SW 1271 (cell line): ENCODE measurements around the gene GSTM2.
A peak's percentile ranks its signal among the peaks of the same experiment; 100 is the strongest.
"Not testable (repeated sequence)": the region's sequence is repeated elsewhere in the genome, so short reads cannot be mapped to it uniquely, and the experiment has no call there.

ENCODE experiments used
- DNase-seq, 2 experiments: peaks; one replicate each; lab custom pipeline; 2025; lab: John Stamatoyannopoulos, UW

The GSTM2 gene

GRCh38 chr1:109644670-109645069 lies 23.2 kb upstream of the GSTM2 start:
- DNase-seq: no peak

- no peak for DNase-seq
These were observed 18.4 kb upstream of the GSTM2 start for GRCh38 chr1:109649491-109649914.

GRCh38 chr1:109650609-109651008 lies 17.2 kb upstream of the GSTM2 start:
- DNase-seq: no peak

GRCh38 chr1:109652402-109652801 lies 15.5 kb upstream of the GSTM2 start:
- no peak for DNase-seq

- DNase-seq: no peak
These were observed 14.6 kb upstream of the GSTM2 start for GRCh38 chr1:109653306-109653705.

GRCh38 chr1:109654519-109654918 lies 13.3 kb upstream of the GSTM2 start:
- DNase-seq: no peak

- DNase-seq: peak in 1 of 2 experiments; percentile 62
These were observed 12.0 kb upstream of the GSTM2 start, which contains the start of gene GSTM4 for GRCh38 chr1:109655615-109656519. GSTM4 (plus strand) TSS chr1:109656099; CDS start chr1:109656390, 291 bp downstream.

- DNase-seq: no peak
These were observed 10.5 kb upstream of the GSTM2 start for GRCh38 chr1:109657395-109657794.

GRCh38 chr1:109657970-109658369 lies 9.9 kb upstream of the GSTM2 start:
- no peak for DNase-seq

- DNase-seq: no peak
These were observed 9.3 kb upstream of the GSTM2 start for GRCh38 chr1:109658533-109659042.

GRCh38 chr1:109659145-109659544 lies 8.7 kb upstream of the GSTM2 start:
- no peak for DNase-seq

GRCh38 chr1:109659997-109660690 lies 7.7 kb upstream of the GSTM2 start:
- no peak for DNase-seq

- not testable (repeated sequence) for DNase-seq
These were observed 7.2 kb upstream of the GSTM2 start for GRCh38 chr1:109660691-109661026.

- DNase-seq: no peak
These were observed 6.5 kb upstream of the GSTM2 start for GRCh38 chr1:109661391-109661790.

GRCh38 chr1:109664671-109665070 lies 3.2 kb upstream of the GSTM2 start:
- DNase-seq: no peak

- no peak for DNase-seq
These were observed 392 bp downstream of the GSTM2 start for GRCh38 chr1:109668123-109668775.

GRCh38 chr1:109669246-109669948 lies 1.5 kb downstream of the GSTM2 start:
- DNase-seq: no peak

- not testable (repeated sequence) for DNase-seq
These were observed 2.1 kb downstream of the GSTM2 start for GRCh38 chr1:109669949-109670302.

- no peak for DNase-seq
These were observed 3.2 kb downstream of the GSTM2 start for GRCh38 chr1:109671067-109671466.

GRCh38 chr1:109673861-109674260 lies 6.0 kb downstream of the GSTM2 start:
- not testable (repeated sequence) for DNase-seq

GRCh38 chr1:109676683-109677381 lies 9.0 kb downstream of the GSTM2 start:
- DNase-seq: not testable (repeated sequence)
